KMS-11 (cell line): ENCODE measurements around the gene TMEM151B.

Experiments used
- H2AFZ ChIP-seq: fragments of 200-600 bp; sonication (generic); 2 replicates; pipeline ENCODE4 v1.6.1; 2016; ENCODE audit warnings: antibody characterized with exemption, mixed run types, low read depth
- H3K27ac ChIP-seq: fragments of 200-600 bp; sonication (generic); 2 replicates; pipeline ENCODE4 v1.6.1; 2016; ENCODE audit warnings: mild to moderate bottlenecking, mixed run types
- H3K27me3 ChIP-seq: fragments of 200-600 bp; sonication (generic); 2 replicates; pipeline ENCODE4 v1.6.1; 2017; ENCODE audit warnings: mild to moderate bottlenecking, low read depth, mixed run types, moderate library complexity; ENCODE audit not compliant: insufficient read depth
- H3K36me3 ChIP-seq: fragments of 200-600 bp; sonication (generic); 2 replicates; pipeline ENCODE4 v1.6.1; 2017; ENCODE audit warnings: mild to moderate bottlenecking, mixed run types; ENCODE audit not compliant: insufficient read depth
- H3K4me1 ChIP-seq: fragments of 200-600 bp; sonication (generic); 2 replicates; pipeline ENCODE4 v1.6.1; 2016; ENCODE audit warnings: mild to moderate bottlenecking, low read depth, mixed run types; ENCODE audit not compliant: poor library complexity, severe bottlenecking
- H3K4me2 ChIP-seq: fragments of 200-600 bp; sonication (generic); 2 replicates; pipeline ENCODE4 v1.7.0; 2016; ENCODE audit warnings: mild to moderate bottlenecking, mixed run types
- H3K4me3 ChIP-seq: fragments of 200-600 bp; sonication (generic); IDR thresholded peaks from 2 replicates; pipeline ENCODE4 v1.6.1; 2017; ENCODE audit warnings: low read depth, low read length, mixed read lengths; ENCODE audit not compliant: insufficient read depth
- H3K79me2 ChIP-seq: fragments of 200-600 bp; sonication (generic); 2 replicates; pipeline ENCODE4 v1.6.1; 2016; ENCODE audit warnings: low read depth, mixed run types; ENCODE audit not compliant: insufficient read depth
- H3K9ac ChIP-seq: fragments of 200-600 bp; sonication (generic); 2 replicates; pipeline ENCODE4 v1.6.1; 2016; ENCODE audit warnings: mild to moderate bottlenecking, mixed run types
- H4K20me1 ChIP-seq: fragments of 200-600 bp; sonication (generic); 2 replicates; pipeline ENCODE4 v1.6.1; 2016; ENCODE audit warnings: mild to moderate bottlenecking, mixed run types; ENCODE audit not compliant: insufficient read depth
- CTCF ChIP-seq: fragments of 200-600 bp; sonication (generic); conservative IDR thresholded peaks from 2 replicates; pipeline ENCODE4 v1.6.1; 2017; ENCODE audit warnings: low read depth, mild to moderate bottlenecking, antibody characterized with exemption, low read length, moderate library complexity, mixed read lengths

The TMEM151B gene

GRCh38 chr6:44307217-44307616, 37.0 kb downstream of the TMEM151B start:
- no peak overlapping the region for H3K27ac ChIP-seq
- H4K20me1 ChIP-seq, result no peaks in the 10 kb centered on the region
- H3K27me3 ChIP-seq, result no peaks in the 10 kb centered on the region
- H3K9ac ChIP-seq, result no peak overlapping the region
- H3K4me1 ChIP-seq, result peaks cover 10% of the 10 kb centered on the region
- peaks cover 5% of the 10 kb centered on the region; the same call in 1 of the 2 replicates for H3K36me3 ChIP-seq
- H2AFZ ChIP-seq, result no peak overlapping the region
- H3K4me3 ChIP-seq, result no peak overlapping the region
- H3K4me2 ChIP-seq, result no peak overlapping the region
- 0 out of 2 replicates have a peak, but pooled peaks cover 5% of the 10 kb centered on the region for H3K79me2 ChIP-seq
- TF ChIP-seq CTCF, result no peak

GRCh38 chr6:44309092-44309491, 38.8 kb downstream of the TMEM151B start:
- H4K20me1 ChIP-seq, result no peaks in the 10 kb centered on the region
- no peak overlapping the region for H3K27ac ChIP-seq
- H3K4me1 ChIP-seq, result peaks cover 13% of the 10 kb centered on the region
- peaks cover 13% of the 10 kb centered on the region; the same call in 1 of the 2 replicates for H3K79me2 ChIP-seq
- H3K4me2 ChIP-seq, result no peak overlapping the region
- no peaks in the 10 kb centered on the region for H3K27me3 ChIP-seq
- H3K9ac ChIP-seq, result no peak overlapping the region
- peaks cover 5% of the 10 kb centered on the region; the same call in 1 of the 2 replicates for H3K36me3 ChIP-seq
- H3K4me3 ChIP-seq, result no peak overlapping the region
- H2AFZ ChIP-seq, result no peak overlapping the region
- no peak for TF ChIP-seq CTCF

- no peak overlapping the region for H3K9ac ChIP-seq
- no peak overlapping the region for H2AFZ ChIP-seq
- H3K4me1 ChIP-seq, result peaks cover 13% of the 10 kb centered on the region
- H3K4me3 ChIP-seq, result no peak overlapping the region
- no peak for TF ChIP-seq CTCF
- peaks cover 13% of the 10 kb centered on the region; the same call in 1 of the 2 replicates for H3K79me2 ChIP-seq
- H3K36me3 ChIP-seq, result peaks cover 5% of the 10 kb centered on the region; the same call in 1 of the 2 replicates
- H3K27me3 ChIP-seq, result no peaks in the 10 kb centered on the region
- H3K4me2 ChIP-seq, result no peak overlapping the region
- H4K20me1 ChIP-seq, result no peaks in the 10 kb centered on the region
- H3K27ac ChIP-seq, result no peak overlapping the region
These were observed 39.4 kb downstream of the TMEM151B start for GRCh38 chr6:44309631-44310030.

GRCh38 chr6:44310241-44310640, 40.0 kb downstream of the TMEM151B start:
- H3K79me2 ChIP-seq, result peaks cover 13% of the 10 kb centered on the region; the same call in 1 of the 2 replicates
- no peak overlapping the region for H3K9ac ChIP-seq
- H3K4me3 ChIP-seq, result no peak overlapping the region
- TF ChIP-seq CTCF, result no peak
- peaks cover 12% of the 10 kb centered on the region for H3K4me1 ChIP-seq
- H3K4me2 ChIP-seq, result no peak overlapping the region
- no peaks in the 10 kb centered on the region for H4K20me1 ChIP-seq
- peaks cover 5% of the 10 kb centered on the region; the same call in 1 of the 2 replicates for H3K36me3 ChIP-seq
- no peak overlapping the region for H2AFZ ChIP-seq
- no peak overlapping the region for H3K27ac ChIP-seq
- H3K27me3 ChIP-seq, result no peaks in the 10 kb centered on the region
